GM13977 (cell line): ENCODE data around the gene RMND5A.

Source experiments
- DNase-seq: peaks from one replicate; pipeline ENCODE4 v3.0.0; 2012; ENCODE audit warnings: low spot score
- in situ Hi-C: fragments of 300-500 bp; cut with MboI; formaldehyde crosslinking; loops from one replicate; pipeline ENCODE4 v1.12.0; 2022; ENCODE audit warnings: low sequenced_read_pairs, low pct_unique_long_range_greater_than_20kb, mixed read lengths, inconsistent platforms; ENCODE audit not compliant: unreplicated experiment
- TF ChIP-seq, protein P1 (sequence below): IDR thresholded peaks from 2 replicates; pipeline ENCODE4 v1.5.1; 2012; ENCODE audit warnings: mild to moderate bottlenecking, control low read depth; ENCODE audit not compliant: insufficient read depth; ENCODE audit errors: extremely low read depth, missing control alignments

Gene RMND5A

DNA sequence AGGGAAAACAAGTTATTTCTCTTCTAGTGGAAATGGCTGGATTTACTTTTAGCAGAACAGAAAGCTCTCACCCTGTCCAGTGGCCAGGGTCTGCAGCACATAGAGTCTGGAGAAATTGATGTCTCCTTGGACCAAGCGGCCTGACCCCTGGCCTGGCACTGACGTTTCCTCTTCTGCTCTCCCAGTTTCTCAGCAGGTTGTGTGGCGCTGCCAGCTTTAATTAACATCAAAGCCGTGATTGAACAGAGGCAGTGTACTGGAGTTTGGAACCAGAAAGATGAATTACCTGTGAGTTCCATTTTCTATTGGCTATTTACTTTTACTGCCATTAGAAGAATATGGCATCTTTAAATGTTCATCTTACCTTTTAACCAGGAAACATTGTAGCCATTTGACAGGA, 49.7 kb downstream of the RMND5A start:
- in situ Hi-C loops: no loop called here

DNA sequence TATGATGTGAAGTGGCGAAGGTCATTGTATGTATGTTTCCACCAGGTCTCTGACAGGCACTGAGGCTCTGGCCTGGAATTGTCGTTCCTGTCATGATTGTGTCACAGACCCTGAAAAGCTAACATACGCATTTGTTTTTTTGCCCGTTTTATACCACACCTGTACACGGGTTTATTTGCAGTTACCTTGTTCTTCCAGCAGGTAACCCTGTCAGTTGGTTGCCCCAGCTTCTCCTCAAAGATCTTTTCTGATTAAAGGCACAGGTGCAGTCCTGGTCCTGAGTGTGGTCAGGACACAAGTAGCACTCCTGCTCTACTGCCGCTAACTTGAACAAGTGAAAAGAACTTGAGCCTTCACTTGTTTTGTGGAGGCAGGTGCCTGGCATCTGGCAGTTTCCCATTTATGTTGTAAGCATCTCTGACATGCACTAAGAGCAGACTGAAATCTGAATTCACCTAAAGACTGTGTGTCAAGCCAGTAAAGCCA, 50.8 kb downstream of the RMND5A start:
- DNase-seq: no peak
- TF ChIP-seq, protein P1, sequence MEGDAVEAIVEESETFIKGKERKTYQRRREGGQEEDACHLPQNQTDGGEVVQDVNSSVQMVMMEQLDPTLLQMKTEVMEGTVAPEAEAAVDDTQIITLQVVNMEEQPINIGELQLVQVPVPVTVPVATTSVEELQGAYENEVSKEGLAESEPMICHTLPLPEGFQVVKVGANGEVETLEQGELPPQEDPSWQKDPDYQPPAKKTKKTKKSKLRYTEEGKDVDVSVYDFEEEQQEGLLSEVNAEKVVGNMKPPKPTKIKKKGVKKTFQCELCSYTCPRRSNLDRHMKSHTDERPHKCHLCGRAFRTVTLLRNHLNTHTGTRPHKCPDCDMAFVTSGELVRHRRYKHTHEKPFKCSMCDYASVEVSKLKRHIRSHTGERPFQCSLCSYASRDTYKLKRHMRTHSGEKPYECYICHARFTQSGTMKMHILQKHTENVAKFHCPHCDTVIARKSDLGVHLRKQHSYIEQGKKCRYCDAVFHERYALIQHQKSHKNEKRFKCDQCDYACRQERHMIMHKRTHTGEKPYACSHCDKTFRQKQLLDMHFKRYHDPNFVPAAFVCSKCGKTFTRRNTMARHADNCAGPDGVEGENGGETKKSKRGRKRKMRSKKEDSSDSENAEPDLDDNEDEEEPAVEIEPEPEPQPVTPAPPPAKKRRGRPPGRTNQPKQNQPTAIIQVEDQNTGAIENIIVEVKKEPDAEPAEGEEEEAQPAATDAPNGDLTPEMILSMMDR: no peak
- in situ Hi-C loops: no loop called here

More for the DNA sequence above, 49.7 kb downstream of the RMND5A start:
- TF ChIP-seq, protein P1: no peak
- no peak for DNase-seq

DNA sequence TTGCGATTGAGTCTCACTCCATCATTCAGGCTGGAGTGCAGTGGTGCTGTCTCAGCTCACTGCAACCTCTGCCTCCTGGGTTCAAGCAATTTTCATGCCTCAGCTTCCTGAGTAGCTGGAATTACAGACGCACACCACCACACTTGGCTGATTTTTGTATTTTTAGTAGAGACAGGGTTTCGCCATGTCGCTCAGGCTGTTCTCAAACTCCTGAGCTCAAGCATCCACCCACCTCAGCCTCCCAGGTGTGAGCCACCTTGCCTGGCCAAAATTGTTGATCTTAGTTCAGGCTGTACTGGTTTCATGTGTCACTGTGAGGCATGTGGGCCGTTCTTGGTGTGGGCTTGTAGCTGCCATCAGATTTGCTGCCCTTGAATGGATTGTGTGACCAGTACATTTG, 52.5 kb downstream of the RMND5A start:
- DNase-seq: no peak
- TF ChIP-seq, protein P1: no peak
- in situ Hi-C loops: no loop called here

DNA sequence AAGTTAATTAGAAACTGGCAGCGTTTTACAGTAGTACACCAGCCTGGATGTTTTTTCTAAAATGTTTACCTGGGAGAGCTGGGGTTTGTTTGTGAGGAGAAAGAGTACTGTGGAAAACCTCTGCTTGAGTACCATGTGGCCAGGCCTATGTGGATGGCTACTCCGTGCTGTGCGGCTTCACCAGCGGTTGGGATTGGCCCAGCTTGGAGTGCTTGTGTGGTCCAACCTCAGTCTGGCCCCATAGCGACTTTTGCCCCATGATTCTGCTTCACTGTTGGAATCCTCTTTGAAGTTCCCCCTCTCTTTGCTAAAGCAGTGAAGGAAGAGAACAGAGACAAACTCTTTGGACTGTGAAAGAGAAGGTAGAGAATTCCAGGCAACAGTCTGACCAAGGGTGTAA, 54.8 kb downstream of the RMND5A start:
- TF ChIP-seq, protein P1: no peak
- in situ Hi-C loops: no loop called here
- DNase-seq: no peak

DNA sequence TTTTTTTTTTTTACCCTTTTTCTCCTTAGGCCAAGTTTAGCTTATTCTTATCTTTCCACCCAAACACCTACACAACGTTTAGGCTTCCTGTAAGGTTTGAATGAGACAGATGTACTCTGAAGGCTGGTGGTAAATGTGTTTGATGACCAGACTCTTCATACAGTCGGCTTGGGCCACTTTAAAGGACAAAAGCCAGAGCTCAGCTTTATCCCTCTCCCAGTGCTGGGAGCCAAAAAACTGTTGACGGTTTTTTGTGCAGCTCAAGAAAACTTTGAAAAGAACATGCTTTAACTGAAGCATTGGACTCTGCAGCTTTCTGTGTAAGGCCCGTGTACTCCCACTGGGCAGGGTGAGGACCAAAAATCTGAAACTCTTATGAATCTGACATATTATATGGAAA, 55.2 kb downstream of the RMND5A start:
- TF ChIP-seq, protein P1: no peak
- in situ Hi-C loops: no loop called here

DNA sequence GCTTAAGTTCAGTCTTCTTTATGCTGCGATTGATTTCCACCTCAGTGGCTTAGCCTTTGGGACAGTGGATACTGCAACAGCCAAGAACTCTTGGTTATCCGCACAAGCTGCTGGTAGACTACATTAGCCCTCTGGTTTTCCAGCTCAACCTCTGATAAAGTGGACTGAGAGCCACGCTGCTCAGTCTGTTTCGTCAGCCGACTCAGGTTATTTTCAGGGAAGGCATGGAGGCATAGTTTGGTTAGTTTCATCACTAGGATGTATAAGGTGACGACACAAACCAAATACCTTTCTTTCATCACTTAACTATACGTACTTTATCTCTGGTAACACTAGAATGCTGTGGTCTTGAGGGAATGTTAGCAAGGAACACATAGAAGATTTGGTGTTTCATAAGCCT, 56.4 kb downstream of the RMND5A start:
- TF ChIP-seq, protein P1: no peak
- no peak for DNase-seq
- in situ Hi-C loops: no loop called here

More for the DNA sequence above, 55.2 kb downstream of the RMND5A start:
- no peak for DNase-seq

DNA sequence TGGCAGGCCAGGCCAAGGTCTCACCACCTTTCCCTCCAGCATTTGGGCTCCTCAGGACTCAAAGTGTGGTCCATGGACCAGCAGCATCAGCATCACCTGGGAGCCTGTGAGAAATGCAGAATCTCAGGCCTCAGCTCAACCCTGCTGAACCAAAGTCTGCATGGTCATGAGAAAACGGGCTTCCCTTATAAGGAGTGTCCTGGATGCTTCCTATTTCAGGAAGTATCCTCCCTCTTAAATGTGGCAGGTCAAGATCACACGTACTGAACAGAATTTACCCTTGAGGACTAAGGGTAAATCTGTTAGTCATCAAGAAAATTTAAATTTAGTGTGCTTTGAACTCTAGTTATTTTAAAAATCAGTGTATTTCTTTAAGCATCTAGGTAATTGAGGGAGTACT, 58.9 kb downstream of the RMND5A start:
- TF ChIP-seq, protein P1: no peak
- DNase-seq: no peak
- in situ Hi-C loops: no loop called here
